Sigmoid colon (tissue), 4 donors: ENCODE results near the gene SLC9A3.

Source experiments
- POLR2A ChIP-seq, 2 donors: fragments of 450-650 bp; IDR thresholded peaks; one replicate each; pipeline ENCODE4 v1.6.1; 2016; ENCODE audit warnings: antibody characterized with exemption in 2 of 2, mild to moderate bottlenecking in 2 of 2, moderate library complexity in 2 of 2
- POLR2AphosphoS5 ChIP-seq, 4 donors: sonication (generic); formaldehyde crosslinking; IDR thresholded peaks; one replicate each; pipeline ENCODE4 v1.6.1; 2017; ENCODE audit warnings: antibody characterized with exemption in 4 of 4

GRCh38 chr5:491119-491855 lies 33.0 kb downstream of the SLC9A3 start:
- TF ChIP-seq POLR2A (IDR thresholded peaks at IDR 0.05), result no peak
- TF ChIP-seq POLR2AphosphoS5 (IDR thresholded peaks at IDR 0.05), result no peak
